Keratinocyte (primary cell): ENCODE data around the gene MAD2L2.

Source experiments
- EZH2 ChIP-seq: IDR thresholded peaks from one replicate; pipeline ENCODE4 v1.6.1; 2012; ENCODE audit warnings: inconsistent platforms, mild to moderate bottlenecking, low read length, moderate library complexity
- TF ChIP-seq, protein P1 (sequence below), 3 experiments: IDR thresholded peaks in 1 of 3; conservative IDR thresholded peaks in 1 of 3; optimal IDR thresholded peaks in 1 of 3; 2 replicates in 2 of 3; 3 replicates in 1 of 3; pipeline versions ENCODE3 to v1.5.1; 2011; ENCODE audit warnings: low read length in 3 of 3, mild to moderate bottlenecking in 3 of 3, moderate library complexity in 2 of 3, control low read depth in 1 of 3, inconsistent platforms in 1 of 3; ENCODE audit not compliant: insufficient read depth in 2 of 3; ENCODE audit errors: extremely low read depth in 1 of 3

DNA sequence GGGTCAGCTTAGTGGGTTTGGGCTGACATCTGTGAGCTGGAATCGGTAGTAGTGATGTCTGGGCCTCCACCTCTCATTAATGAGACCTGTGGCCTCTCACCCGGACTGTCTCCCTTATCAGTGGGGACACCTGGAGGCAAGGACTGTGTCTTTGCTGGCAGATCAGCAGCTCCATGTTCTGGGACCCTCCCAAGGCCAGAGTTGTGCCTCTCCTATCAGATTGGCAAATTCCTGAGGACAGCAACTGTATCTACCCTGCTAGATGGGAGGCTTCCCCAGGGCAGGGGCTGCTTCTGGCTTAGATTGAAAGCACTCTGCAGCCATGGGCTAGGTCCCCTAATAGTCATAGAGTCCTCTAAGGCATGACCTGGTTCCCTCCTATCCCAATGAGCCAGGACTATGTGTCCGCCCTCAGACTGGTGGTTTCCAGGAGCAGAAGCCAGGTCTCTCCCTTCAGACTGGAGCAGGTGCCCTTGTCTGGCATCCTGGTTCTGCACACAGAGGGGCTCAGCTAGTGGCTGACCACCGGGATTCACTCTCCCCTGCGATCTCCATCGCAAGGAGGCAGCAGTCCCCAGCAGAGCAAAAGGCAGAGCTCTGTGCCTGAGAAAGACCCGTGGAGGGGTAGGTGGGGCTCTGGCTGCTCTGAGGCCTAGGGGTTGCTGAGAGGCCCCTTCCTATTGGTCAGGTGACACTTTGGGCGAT, 16.4 kb upstream of the MAD2L2 start:
- TF ChIP-seq, protein P1, sequence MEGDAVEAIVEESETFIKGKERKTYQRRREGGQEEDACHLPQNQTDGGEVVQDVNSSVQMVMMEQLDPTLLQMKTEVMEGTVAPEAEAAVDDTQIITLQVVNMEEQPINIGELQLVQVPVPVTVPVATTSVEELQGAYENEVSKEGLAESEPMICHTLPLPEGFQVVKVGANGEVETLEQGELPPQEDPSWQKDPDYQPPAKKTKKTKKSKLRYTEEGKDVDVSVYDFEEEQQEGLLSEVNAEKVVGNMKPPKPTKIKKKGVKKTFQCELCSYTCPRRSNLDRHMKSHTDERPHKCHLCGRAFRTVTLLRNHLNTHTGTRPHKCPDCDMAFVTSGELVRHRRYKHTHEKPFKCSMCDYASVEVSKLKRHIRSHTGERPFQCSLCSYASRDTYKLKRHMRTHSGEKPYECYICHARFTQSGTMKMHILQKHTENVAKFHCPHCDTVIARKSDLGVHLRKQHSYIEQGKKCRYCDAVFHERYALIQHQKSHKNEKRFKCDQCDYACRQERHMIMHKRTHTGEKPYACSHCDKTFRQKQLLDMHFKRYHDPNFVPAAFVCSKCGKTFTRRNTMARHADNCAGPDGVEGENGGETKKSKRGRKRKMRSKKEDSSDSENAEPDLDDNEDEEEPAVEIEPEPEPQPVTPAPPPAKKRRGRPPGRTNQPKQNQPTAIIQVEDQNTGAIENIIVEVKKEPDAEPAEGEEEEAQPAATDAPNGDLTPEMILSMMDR (optimal IDR thresholded peaks at IDR 0.05 in 1 of 3, IDR thresholded peaks at IDR 0.05 in 1 of 3, conservative IDR thresholded peaks at IDR 0.05 in 1 of 3; ENCODE audit: extremely low read depth in 1 of 3, insufficient read depth in 2 of 3, low read length in 3 of 3) = no peak
- TF ChIP-seq EZH2 = no peak
